Neural cell (in vitro differentiated cells): ENCODE measurements around the gene OSBP2. TPM values are rescaled to one million over a fixed set of nuclear protein-coding genes. Genes with fewer than 3 reads are reported as not detected.

Experiments used
- H2AFZ ChIP-seq: fragments of 200-600, 300-800 bp; sonication (generic), shearing (Covaris generic); 2 replicates; pipeline ENCODE4 v1.6.0; 2014; ENCODE audit warnings: low read depth, mild to moderate bottlenecking, antibody characterized with exemption, low read length, moderate library complexity
- H3F3A ChIP-seq: fragments of 200-600 bp; shearing (Covaris generic); 2 replicates; pipeline ENCODE4 v1.6.1; 2016; ENCODE audit warnings: mild to moderate bottlenecking, moderate library complexity, mixed read lengths, antibody characterized with exemption, low read length; ENCODE audit not compliant: insufficient read depth, poor library complexity, severe bottlenecking
- H3K27ac ChIP-seq: fragments of 200-600, 300-800 bp; sonication (generic), shearing (Covaris generic); 2 replicates; pipeline ENCODE4 v1.5.1; 2014; ENCODE audit warnings: mild to moderate bottlenecking, low read length, moderate library complexity
- H3K27me3 ChIP-seq: fragments of 300-800, 200-600 bp; sonication (generic), shearing (Covaris generic); 2 replicates; pipeline ENCODE4 v1.6.0; 2014; ENCODE audit warnings: mild to moderate bottlenecking, low read depth, low read length, moderate library complexity; ENCODE audit not compliant: insufficient read depth
- H3K36me3 ChIP-seq: fragments of 300-800, 200-600 bp; sonication (generic), shearing (Covaris generic); 2 replicates; pipeline ENCODE4 v1.5.1; 2014; ENCODE audit warnings: mild to moderate bottlenecking, antibody characterized with exemption, low read length, moderate library complexity; ENCODE audit not compliant: insufficient read depth
- H3K4me2 ChIP-seq: fragments of 300-800, 200-600 bp; sonication (generic), shearing (Covaris generic); 2 replicates; pipeline ENCODE4 v1.6.0; 2014; ENCODE audit warnings: mild to moderate bottlenecking, low read length
- H3K4me3 ChIP-seq: fragments of 300-800, 200-600 bp; sonication (generic), shearing (Covaris generic); 2 replicates; pipeline ENCODE4 v1.5.1; 2014; ENCODE audit warnings: mild to moderate bottlenecking, low read length, moderate library complexity
- H3K79me2 ChIP-seq: fragments of 200-600 bp; shearing (Covaris generic); replicated peaks from 2 replicates; pipeline ENCODE4 v1.6.0; 2014; ENCODE audit warnings: mild to moderate bottlenecking, low read length, moderate library complexity; ENCODE audit not compliant: insufficient read depth
- H3K9ac ChIP-seq: fragments of 300-800, 200-600 bp; sonication (generic), shearing (Covaris generic); 2 replicates; pipeline ENCODE4 v1.6.1; 2016; ENCODE audit warnings: mild to moderate bottlenecking, low read length, mixed read lengths
- H3K9me2 ChIP-seq: fragments of 200-600 bp; shearing (Covaris generic); 2 replicates; pipeline ENCODE4 v1.6.1; 2016; ENCODE audit warnings: mild to moderate bottlenecking, low read length, mixed read lengths; ENCODE audit not compliant: insufficient read depth
- H3K9me3 ChIP-seq: fragments of 200-600, 300-800 bp; sonication (generic), shearing (Covaris generic); 2 replicates; pipeline ENCODE4 v1.6.1; 2016; ENCODE audit warnings: mild to moderate bottlenecking, mixed run types, low read length, moderate library complexity, mixed read lengths
- H4K20me1 ChIP-seq: fragments of 200-600 bp; shearing (Covaris generic); 2 replicates; pipeline ENCODE4 v1.6.1; 2016; ENCODE audit warnings: mild to moderate bottlenecking, mixed run types; ENCODE audit not compliant: insufficient read depth
- EP300 ChIP-seq: fragments of 450-650 bp; conservative IDR thresholded peaks from 2 replicates; pipeline ENCODE4 v1.6.1; 2014; ENCODE audit warnings: antibody characterized with exemption, mild to moderate bottlenecking, moderate library complexity; ENCODE audit not compliant: poor library complexity, severe bottlenecking
- EZH2 ChIP-seq: fragments of 200-600, 300-800 bp; shearing (Covaris generic), sonication (generic); IDR thresholded peaks from 2 replicates; pipeline ENCODE4 v1.6.1; 2014; ENCODE audit warnings: antibody characterized with exemption, low read length, borderline replicate concordance, mild to moderate bottlenecking; ENCODE audit not compliant: insufficient read depth, poor library complexity, severe bottlenecking
- MXI1 ChIP-seq: fragments of 450-650 bp; conservative IDR thresholded peaks from 2 replicates; pipeline ENCODE4 v1.6.1; 2014; ENCODE audit warnings: antibody characterized with exemption, mild to moderate bottlenecking; ENCODE audit not compliant: poor library complexity, severe bottlenecking
- POLR2AphosphoS5 ChIP-seq: IDR thresholded peaks from 2 replicates; pipeline ENCODE4 v1.6.1; 2012
- RAD21 ChIP-seq: fragments of 450-650 bp; conservative IDR thresholded peaks from 2 replicates; pipeline ENCODE4 v1.6.1; 2014; ENCODE audit warnings: antibody characterized with exemption, mild to moderate bottlenecking, moderate library complexity
- REST ChIP-seq: IDR thresholded peaks from 2 replicates; pipeline ENCODE4 v1.6.1; 2012; ENCODE audit warnings: borderline replicate concordance
- SMC3 ChIP-seq: fragments of 450-650 bp; conservative IDR thresholded peaks from 2 replicates; pipeline ENCODE4 v1.6.1; 2014; ENCODE audit warnings: antibody characterized with exemption, mild to moderate bottlenecking, moderate library complexity; ENCODE audit not compliant: poor library complexity
- TAF1 ChIP-seq: IDR thresholded peaks from 2 replicates; pipeline ENCODE4 v1.6.1; 2012; ENCODE audit warnings: low read depth
- polyA plus RNA-seq: library from polyadenylated mRNA; depleted of rRNA; stranded (reverse); fragments of >200 nt; gene quantifications from 2 replicates; pipeline ENCODE4 v1.2.3, GENCODE V29; 2014
- TF ChIP-seq, protein P1 (sequence below): fragments of 450-650 bp; IDR thresholded peaks from 2 replicates; pipeline ENCODE4 v1.5.1; 2014; ENCODE audit warnings: antibody characterized with exemption, mild to moderate bottlenecking, moderate library complexity; ENCODE audit not compliant: poor library complexity, severe bottlenecking

Gene OSBP2
- polyA plus RNA-seq, 1 donor from 2014 or later, result 8.7 TPM

- H3K27ac ChIP-seq, result no peak overlapping the region
- no peaks in the 10 kb centered on the region for H3K79me2 ChIP-seq
- H3K9me3 ChIP-seq, result no peaks in the 10 kb centered on the region
- H3K4me2 ChIP-seq, result no peak overlapping the region
- H4K20me1 ChIP-seq, result no peaks in the 10 kb centered on the region
- TF ChIP-seq EZH2 (no peak), TAF1 (no peak), EP300 (no peak), SMC3 (no peak), POLR2AphosphoS5 (no peak), REST (no peak), MXI1 (no peak), RAD21 (no peak)
- TF ChIP-seq, protein P1, sequence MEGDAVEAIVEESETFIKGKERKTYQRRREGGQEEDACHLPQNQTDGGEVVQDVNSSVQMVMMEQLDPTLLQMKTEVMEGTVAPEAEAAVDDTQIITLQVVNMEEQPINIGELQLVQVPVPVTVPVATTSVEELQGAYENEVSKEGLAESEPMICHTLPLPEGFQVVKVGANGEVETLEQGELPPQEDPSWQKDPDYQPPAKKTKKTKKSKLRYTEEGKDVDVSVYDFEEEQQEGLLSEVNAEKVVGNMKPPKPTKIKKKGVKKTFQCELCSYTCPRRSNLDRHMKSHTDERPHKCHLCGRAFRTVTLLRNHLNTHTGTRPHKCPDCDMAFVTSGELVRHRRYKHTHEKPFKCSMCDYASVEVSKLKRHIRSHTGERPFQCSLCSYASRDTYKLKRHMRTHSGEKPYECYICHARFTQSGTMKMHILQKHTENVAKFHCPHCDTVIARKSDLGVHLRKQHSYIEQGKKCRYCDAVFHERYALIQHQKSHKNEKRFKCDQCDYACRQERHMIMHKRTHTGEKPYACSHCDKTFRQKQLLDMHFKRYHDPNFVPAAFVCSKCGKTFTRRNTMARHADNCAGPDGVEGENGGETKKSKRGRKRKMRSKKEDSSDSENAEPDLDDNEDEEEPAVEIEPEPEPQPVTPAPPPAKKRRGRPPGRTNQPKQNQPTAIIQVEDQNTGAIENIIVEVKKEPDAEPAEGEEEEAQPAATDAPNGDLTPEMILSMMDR, result no peak
- H3K9ac ChIP-seq, result no peak overlapping the region
- H3F3A ChIP-seq, result no peaks in the 10 kb centered on the region
- no peak overlapping the region for H2AFZ ChIP-seq
- H3K27me3 ChIP-seq, result no peaks in the 10 kb centered on the region
- no peaks in the 10 kb centered on the region for H3K9me2 ChIP-seq
- H3K4me3 ChIP-seq, result no peak overlapping the region
- H3K36me3 ChIP-seq, result no peaks in the 10 kb centered on the region
Measured at GRCh38 chr22:30855677-30856518, 161.2 kb downstream of the OSBP2 start.

- H4K20me1 ChIP-seq, result no peaks in the 10 kb centered on the region
- no peak overlapping the region for H2AFZ ChIP-seq
- H3K27me3 ChIP-seq, result no peaks in the 10 kb centered on the region
- H3K4me2 ChIP-seq, result no peak overlapping the region
- no peaks in the 10 kb centered on the region for H3K9me2 ChIP-seq
- H3K9me3 ChIP-seq, result no peaks in the 10 kb centered on the region
- no peak overlapping the region for H3K4me3 ChIP-seq
- TF ChIP-seq SMC3, result no peak
- TF ChIP-seq, protein P1, result no peak
- H3K9ac ChIP-seq, result no peak overlapping the region
- H3K27ac ChIP-seq, result no peak overlapping the region
- H3K79me2 ChIP-seq, result no peaks in the 10 kb centered on the region
- no peaks in the 10 kb centered on the region for H3F3A ChIP-seq
- no peaks in the 10 kb centered on the region for H3K36me3 ChIP-seq
Measured at GRCh38 chr22:30856741-30857502, 162.2 kb downstream of the OSBP2 start.
